NCI-H1694 treated with DMSO at 0.1 percent for 48 hours (cell line): ENCODE results near the gene SMCR8.
"Not testable (repeated sequence)": the region's sequence is repeated elsewhere in the genome, so short reads cannot be mapped to it uniquely, and the experiment has no call there.

Source experiments
- DNase-seq: peaks from one replicate; lab custom pipeline; 2025; lab: John Stamatoyannopoulos, UW

The SMCR8 gene

DNA sequence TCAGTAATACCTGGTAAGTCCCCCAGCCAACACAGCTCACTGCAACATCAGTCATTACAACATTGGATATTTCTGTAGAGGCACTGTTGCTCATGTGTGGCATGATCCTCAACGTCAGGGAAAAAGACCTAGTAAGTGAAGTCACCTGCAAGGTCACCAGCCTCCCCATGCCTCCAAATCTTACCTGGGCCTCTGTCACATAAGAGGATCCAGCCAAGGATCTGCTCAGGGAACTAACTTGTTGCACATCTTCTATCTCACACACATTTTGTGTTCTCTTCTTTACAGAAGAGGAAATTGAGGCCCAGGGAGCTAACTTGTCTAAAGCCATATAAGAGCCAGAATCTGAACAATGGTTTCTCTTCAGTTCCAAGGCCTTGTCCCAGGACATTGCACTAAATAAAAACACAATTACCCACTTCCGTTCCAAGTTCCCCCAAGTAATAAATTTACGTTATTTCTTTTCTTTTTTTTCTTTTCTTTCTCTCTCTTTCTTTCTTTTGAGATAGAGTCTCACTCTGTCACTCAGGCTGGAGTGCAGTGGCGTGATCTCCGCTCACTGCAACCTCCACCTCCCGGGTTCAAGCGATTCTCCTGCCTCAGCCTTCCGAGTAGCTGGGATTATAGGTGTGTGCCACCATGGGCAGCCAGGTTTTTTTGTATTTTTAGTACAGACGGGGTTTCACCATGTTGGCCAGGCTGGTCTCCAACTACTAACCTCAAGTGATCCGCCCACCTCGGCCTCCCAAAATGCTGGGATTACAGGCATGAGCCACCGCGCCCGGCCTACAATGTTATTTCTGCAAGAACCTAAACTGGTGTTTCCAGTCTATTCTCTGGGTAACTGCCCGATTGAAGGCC lies 47.0 kb downstream of the SMCR8 start:
- DNase-seq = no peak

DNA sequence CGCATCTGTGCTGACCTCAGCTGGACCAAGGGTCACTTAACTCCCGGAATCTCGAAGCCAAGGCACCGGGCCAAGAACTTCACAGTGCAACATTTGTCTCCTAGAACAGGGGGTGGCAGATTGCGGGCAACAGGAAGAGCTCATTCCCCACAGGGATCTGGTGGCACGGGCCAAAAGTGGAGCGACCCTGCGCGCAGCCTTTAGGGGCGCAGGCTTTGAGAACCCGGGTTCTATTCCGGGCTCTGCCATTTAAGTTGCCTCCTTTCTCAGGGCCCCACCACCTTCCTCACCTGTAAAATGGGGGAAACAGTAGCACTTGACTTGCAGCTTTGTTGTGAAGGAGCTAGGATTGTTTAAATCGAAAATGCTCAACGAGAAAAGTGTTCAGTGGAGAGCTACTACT lies 47.6 kb downstream of the SMCR8 start:
- no peak for DNase-seq

DNA sequence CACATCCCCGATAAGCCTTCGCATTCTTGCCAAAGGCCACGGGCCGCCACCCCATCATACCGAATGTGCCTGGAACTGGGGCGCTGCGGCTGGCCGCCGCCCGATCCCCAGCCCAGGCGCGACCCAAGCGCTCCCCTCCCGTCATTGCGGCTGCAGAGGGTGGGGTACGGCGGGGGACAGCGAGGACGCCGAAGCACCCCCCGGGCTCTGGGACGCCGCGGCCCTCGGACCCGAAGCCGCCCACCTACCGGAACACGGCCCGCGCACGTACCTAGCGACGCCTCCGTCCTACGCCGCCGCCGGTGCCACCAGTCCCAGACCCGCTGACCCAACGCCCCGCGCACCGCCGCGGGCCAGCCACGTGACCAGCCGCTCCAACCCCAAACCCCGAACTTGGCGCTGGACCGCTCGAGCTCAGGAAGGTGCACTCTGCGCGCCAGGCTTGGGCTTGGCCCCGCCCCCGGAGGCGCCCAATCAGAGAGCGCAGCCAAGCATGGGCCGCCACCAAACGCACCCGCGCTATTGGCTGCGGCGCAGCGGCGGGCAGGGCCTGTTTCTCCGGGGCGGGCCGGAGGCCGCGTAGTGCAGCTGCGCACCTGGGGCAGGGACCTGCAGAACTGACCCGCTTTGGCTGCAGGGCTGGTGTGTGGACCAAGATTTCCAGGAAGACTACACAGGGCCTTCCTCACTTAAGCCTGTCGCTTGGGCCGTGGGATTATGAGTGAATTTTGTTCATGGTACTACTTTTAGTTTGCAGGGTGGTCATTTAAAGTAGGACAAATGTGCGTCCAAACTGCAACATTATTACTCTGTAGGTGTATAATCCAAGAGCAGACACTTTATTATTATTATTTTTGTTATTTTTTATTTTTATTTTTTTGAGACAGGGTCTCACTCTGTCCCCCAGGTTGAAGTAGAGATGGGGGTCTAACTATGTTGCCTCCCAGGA lies 48.3 kb downstream of the SMCR8 start, which contains the start of gene SHMT1:
TSS of gene SHMT1 (minus strand) at position 450 of the 949 bp plus-strand sequence. CDS start 7,569 bp downstream, outside the sequence.
- DNase-seq = peak; percentile 80

DNA sequence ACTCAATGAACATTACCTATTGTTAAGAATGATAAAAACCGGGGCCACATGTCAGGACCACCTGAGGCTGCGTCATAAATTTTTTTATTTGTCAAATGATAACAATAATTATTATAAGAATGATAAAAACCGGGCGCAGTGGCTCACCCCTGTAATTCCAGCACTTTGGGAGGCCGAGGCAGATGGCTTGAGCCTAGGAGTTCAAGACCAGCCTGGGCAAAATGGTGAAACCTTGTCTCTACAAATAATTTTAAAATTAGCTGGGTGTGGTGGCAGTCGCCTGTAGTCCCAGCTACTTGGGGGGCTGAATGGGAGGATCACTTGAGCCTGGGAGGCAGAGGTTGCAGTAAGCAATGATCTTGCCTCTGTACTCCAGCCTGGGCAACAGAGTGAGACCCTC lies 49.1 kb downstream of the SMCR8 start:
- DNase-seq = no peak

DNA sequence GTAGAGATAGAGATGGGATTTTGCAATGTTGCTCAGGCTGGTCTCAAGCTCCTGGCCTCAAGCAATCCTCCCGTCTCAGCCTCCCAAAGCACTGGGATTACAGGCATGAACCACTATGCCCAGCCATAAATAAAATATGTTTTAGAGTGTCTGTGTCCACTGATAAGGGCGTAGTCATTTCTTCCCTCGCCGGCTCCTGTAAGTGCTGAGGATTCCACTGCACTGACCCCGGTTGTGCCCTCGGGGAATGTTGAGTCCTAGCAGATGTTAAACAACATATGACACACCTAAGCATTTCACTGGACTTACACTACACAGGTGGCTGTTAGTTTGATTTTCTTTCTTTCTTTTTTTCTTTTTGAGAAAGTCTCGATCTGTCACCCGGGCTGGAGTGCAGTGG lies 53.9 kb downstream of the SMCR8 start:
- DNase-seq = no peak

DNA sequence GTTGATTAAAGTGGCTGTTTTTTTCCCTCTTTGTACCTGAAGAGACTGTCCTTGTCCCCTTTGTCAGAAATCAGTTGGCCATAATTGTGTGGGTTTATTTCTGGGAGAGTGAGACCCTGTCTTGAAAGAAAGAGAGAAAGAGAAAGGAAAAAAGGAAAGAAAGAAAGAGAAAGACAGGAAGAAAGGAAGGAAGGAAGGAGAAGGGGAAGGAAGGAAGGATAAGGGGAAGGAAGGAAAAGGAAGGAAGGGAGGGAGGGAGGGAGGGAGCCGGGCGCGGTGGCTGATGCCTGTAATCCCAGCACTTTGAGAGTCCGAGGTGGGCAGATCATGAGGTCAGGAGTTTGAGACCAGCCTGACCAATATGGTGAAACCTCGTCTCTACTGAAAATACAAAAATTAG lies 55.7 kb downstream of the SMCR8 start:
- no peak for DNase-seq

DNA sequence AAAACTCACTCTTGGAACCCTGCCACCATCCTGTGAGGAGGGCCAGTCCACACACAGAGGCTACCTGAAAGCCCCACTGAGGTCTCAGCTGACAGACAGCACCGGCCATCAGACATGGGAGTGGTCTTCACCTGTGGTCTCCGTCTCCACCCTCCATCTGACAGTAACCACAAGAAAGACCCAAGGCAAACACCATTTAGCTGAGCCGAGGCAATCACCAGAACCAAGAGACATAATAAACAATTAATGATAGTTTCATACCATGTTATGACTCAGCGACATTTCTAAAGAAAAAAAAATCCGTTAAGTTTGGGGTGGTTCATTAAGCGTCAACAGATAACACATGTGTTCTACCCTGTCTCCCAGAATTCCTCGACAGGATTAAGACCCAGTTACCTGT lies 56.4 kb downstream of the SMCR8 start:
- no peak for DNase-seq

DNA sequence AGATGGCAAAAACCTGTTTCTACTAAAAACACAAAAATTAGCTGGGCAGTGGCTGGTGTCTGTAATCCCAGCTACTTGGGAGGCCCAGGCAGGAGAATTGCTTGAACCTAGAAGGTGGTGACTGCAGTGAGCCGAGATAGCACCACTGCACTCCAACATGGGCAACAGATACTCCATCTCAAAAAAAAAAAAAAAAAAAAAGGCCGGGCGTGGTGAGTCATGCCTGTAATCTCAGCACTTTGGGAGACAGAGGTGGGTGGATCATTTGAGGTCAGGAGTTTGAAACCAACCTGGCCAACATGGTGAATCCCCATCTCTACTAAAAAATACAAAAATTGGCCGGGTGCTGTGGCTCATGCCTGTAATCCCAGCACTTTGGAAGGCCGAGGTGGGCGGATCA lies 58.1 kb downstream of the SMCR8 start:
- not testable (repeated sequence) for DNase-seq

DNA sequence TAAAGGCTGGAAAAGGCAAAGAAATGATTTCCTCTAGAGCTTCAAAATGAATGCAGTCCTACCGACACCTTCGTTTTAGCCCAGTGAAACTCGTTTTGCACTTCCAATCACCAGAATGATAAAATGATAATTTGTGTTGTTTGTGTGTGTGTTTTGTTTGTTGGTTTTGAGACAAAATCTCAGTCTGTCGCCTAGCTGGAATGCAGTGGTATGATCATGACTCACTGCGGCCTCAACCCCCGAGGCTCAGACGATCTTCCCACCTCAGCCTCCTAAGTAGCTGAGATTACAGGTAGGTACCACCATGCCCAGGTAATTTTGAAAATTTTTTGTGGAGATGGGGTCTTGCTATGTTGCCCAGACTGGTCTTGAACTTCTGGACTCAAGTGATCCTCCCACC lies 59.1 kb downstream of the SMCR8 start:
- no peak for DNase-seq
